Measurements from ENCODE around the gene KDM4C.

KDM4C gene

GRCh38 chr9:7186175-7186574 lies 428.4 kb downstream of the KDM4C start:
- no peak for DNase-seq (ENCODE audit: low spot score)
- peak; percentile 63 for TF ChIP-seq CTCF (IDR thresholded peaks at IDR 0.05; ENCODE audit: extremely low read depth, missing control alignments)

GRCh38 chr9:7192266-7192665 lies 434.5 kb downstream of the KDM4C start:
- no peak for DNase-seq (ENCODE audit: low spot score)
- no peak for TF ChIP-seq CTCF (IDR thresholded peaks at IDR 0.05; ENCODE audit: extremely low read depth, missing control alignments)

- no peak for DNase-seq (ENCODE audit: low spot score)
- TF ChIP-seq CTCF (IDR thresholded peaks at IDR 0.05; ENCODE audit: extremely low read depth, missing control alignments), result no peak
These were observed 437.8 kb downstream of the KDM4C start for GRCh38 chr9:7195526-7195925.

GRCh38 chr9:7196467-7196866 lies 438.7 kb downstream of the KDM4C start:
- TF ChIP-seq CTCF (IDR thresholded peaks at IDR 0.05; ENCODE audit: extremely low read depth, missing control alignments), result no peak
- DNase-seq (ENCODE audit: low spot score), result no peak

GRCh38 chr9:7201196-7201595 lies 443.4 kb downstream of the KDM4C start:
- no peak for DNase-seq (ENCODE audit: low spot score)
- no peak for TF ChIP-seq CTCF (IDR thresholded peaks at IDR 0.05; ENCODE audit: extremely low read depth, missing control alignments)

GRCh38 chr9:7205806-7206205 lies 448.0 kb downstream of the KDM4C start:
- DNase-seq (ENCODE audit: low spot score), result no peak
- no peak for TF ChIP-seq CTCF (IDR thresholded peaks at IDR 0.05; ENCODE audit: extremely low read depth, missing control alignments)

GRCh38 chr9:7206221-7206758 lies 448.5 kb downstream of the KDM4C start:
- TF ChIP-seq CTCF (IDR thresholded peaks at IDR 0.05; ENCODE audit: extremely low read depth, missing control alignments), result no peak
- DNase-seq (ENCODE audit: low spot score), result no peak

Data from GM20000 (cell line).